Activated T-helper 1 cell treated with anti-CD3 and anti-CD28 coated beads, Interleukin-12 subunit alpha, Interleukin-12 subunit beta, Interleukin-2, Interleukin-4 antibody, amounts not matched to agents 30 ng/mL and 10 ng/mL and 1 ng/mL, durations not matched to agents 14 hours and 24 hours and 36 hours (primary cell): Measurements from ENCODE around the gene ST7. TPM values are rescaled to one million over a fixed set of nuclear protein-coding genes. Genes with fewer than 3 reads are reported as not detected.

ENCODE experiments used
- DNase-seq: peaks from one replicate; pipeline ENCODE4 v3.0.0; 2021; ENCODE audit warnings: low spot score
- H3K27ac Mint-ChIP-seq: one replicate; pipeline ENCODE4 v1.8.0; 2021; ENCODE audit warnings: mild to moderate bottlenecking, mixed read lengths
- H3K27me3 Mint-ChIP-seq: one replicate; pipeline ENCODE4 v1.8.0; 2022; ENCODE audit warnings: mild to moderate bottlenecking, moderate library complexity, mixed read lengths; ENCODE audit not compliant: insufficient read depth
- H3K36me3 Mint-ChIP-seq: one replicate; pipeline ENCODE4 v1.8.0; 2021; ENCODE audit warnings: low read depth, mixed read lengths
- H3K4me1 Mint-ChIP-seq: one replicate; pipeline ENCODE4 v1.8.0; 2021; ENCODE audit warnings: low read depth, mixed read lengths
- H3K4me3 Mint-ChIP-seq: one replicate; pipeline ENCODE4 v1.8.0; 2021; ENCODE audit warnings: mild to moderate bottlenecking, moderate library complexity, mixed read lengths
- H3K9me3 Mint-ChIP-seq: one replicate; pipeline ENCODE4 v1.8.0; 2021; ENCODE audit warnings: mixed read lengths
- intact Hi-C: fragments of 100-400 bp; cut with micrococcal nuclease; formaldehyde crosslinking; loops from one replicate; pipeline ENCODE4 v1.15.1; 2024
- total RNA-seq: library from RNA; stranded (reverse); gene quantifications from 2 replicates; pipeline ENCODE4 v1.2.3, GENCODE V29; 2022

Gene ST7
- total RNA-seq, 1 donor from 2014 or later, result 5.8 TPM

DNA sequence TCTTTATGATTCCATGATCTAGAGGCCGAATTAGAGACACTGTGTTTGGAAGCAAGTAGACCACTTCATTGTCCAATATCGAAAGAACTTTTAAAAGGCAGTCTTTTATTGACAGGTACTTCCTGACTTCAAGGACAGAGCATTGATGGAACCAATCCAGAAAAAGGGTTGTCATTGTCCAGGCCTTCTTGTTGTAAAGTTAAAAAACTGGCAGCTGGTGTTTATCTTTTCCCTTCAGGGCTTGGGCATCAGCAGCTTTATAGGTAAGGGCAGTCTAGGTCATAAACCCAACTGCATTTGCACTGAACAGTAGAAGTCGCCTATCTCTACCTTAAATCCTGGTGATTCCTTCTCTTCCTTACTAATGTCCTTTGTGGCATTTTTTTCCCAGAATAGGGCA is 95.6 kb downstream of the ST7 start:
- intact Hi-C loops, result no loop called here
- H3K27ac Mint-ChIP-seq, result peak overlapping the region; percentile 4
- peak overlapping the region; percentile 15 for H3K4me3 Mint-ChIP-seq
- H3K36me3 Mint-ChIP-seq, result no peaks in the 10 kb centered on the region
- peaks cover 18% of the 10 kb centered on the region for H3K4me1 Mint-ChIP-seq
- no peaks in the 10 kb centered on the region for H3K9me3 Mint-ChIP-seq
- no peak for DNase-seq
- peaks cover 8% of the 10 kb centered on the region for H3K27me3 Mint-ChIP-seq

DNA sequence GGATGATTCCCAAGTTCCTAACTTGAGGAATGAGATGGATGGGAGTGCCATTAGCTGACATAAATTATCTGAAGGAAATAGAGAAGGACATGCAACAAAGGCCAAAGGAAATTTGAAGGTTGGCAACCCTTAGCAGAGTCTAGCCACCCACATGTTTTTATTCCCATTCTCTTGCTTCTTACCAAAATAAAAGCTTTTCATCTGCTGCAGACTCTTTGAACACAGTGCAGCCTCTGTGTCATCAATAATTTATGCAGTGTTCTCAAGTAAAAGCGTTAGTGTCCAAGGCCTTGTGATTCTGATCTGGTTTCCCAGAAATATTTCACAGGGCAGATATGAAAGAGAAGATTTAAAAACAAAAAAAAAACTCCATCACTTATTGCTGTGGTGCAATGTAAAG is 98.5 kb downstream of the ST7 start:
- no peak overlapping the region for H3K27ac Mint-ChIP-seq
- DNase-seq, result no peak
- H3K27me3 Mint-ChIP-seq, result peaks cover 8% of the 10 kb centered on the region
- no peaks in the 10 kb centered on the region for H3K36me3 Mint-ChIP-seq
- H3K9me3 Mint-ChIP-seq, result no peaks in the 10 kb centered on the region
- no peak overlapping the region for H3K4me3 Mint-ChIP-seq
- intact Hi-C loops, result no loop called here
- H3K4me1 Mint-ChIP-seq, result peaks cover 18% of the 10 kb centered on the region

DNA sequence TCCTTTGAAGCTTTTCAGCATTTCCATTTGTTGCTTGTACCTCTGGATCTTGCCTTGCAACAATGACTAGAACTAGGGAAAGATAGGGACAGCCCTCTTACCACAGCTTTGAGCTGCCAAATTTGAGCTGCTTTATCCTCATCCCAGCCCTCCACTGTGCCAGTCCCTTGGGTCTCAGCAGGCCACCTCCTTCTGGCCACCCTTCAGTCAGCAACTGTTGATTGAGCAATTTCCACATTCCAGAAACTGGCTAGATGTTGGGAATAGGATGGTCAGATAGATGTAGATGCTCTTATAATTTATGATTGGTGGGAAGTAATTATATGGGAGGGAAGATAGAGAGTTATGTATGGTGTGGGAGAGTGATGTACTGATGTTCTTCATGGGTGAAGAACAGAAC is 100.1 kb downstream of the ST7 start:
- Mint-ChIP-seq H3K9me3 (no peaks in the 10 kb centered on the region), H3K4me1 (peaks cover 11% of the 10 kb centered on the region), H3K27me3 (peaks cover 14% of the 10 kb centered on the region), H3K36me3 (no peaks in the 10 kb centered on the region), H3K4me3 (no peak overlapping the region), H3K27ac (no peak overlapping the region)
- intact Hi-C loops, result no loop called here
- DNase-seq, result no peak

DNA sequence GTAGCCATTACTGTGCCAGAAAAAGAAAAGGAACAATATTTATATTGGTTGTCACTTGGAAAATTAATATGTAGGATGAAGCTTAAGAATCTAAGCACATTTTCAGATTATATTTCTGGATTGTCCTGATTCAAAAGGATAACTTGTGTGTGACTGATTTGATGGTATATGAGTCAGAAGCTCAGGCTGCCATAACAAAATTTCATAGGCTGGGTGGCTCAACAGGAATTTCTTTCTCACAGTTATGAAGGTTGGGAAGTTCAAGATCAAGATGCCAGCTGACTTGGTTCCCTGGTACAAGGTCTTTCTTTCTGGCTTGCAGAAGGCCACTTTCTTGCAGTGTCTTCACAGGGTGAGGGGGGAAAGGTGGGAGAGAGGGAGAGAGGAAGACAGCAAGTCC is 108.5 kb downstream of the ST7 start:
- intact Hi-C loops, result no loop called here
- Mint-ChIP-seq H3K27ac (no peak overlapping the region), H3K4me1 (no peaks in the 10 kb centered on the region), H3K4me3 (no peak overlapping the region), H3K9me3 (no peaks in the 10 kb centered on the region), H3K27me3 (peaks cover 15% of the 10 kb centered on the region), H3K36me3 (no peaks in the 10 kb centered on the region)
- no peak for DNase-seq

DNA sequence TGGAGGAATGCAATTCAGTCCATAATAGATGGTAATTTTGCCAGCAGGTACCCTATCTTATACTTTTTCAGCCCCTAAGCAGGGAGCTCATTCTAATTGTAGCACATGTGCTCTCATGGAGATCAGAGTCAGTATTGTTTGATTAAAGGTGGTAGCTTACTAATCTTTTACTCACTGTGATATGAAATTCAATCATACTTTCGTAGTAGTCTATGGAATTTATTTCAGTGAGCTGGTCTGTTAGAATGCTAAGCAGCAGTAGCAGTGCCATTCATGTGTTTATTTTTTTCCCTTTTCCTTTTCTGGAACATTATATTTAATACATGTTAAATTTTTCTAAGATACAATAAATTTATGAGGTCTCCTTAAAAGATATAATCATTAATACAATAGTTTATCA is 109.0 kb downstream of the ST7 start:
- intact Hi-C loops, result no loop called here
- Mint-ChIP-seq H3K36me3 (no peaks in the 10 kb centered on the region), H3K4me1 (no peaks in the 10 kb centered on the region), H3K9me3 (no peaks in the 10 kb centered on the region), H3K27ac (no peak overlapping the region), H3K27me3 (peaks cover 14% of the 10 kb centered on the region), H3K4me3 (no peak overlapping the region)
- DNase-seq, result no peak

DNA sequence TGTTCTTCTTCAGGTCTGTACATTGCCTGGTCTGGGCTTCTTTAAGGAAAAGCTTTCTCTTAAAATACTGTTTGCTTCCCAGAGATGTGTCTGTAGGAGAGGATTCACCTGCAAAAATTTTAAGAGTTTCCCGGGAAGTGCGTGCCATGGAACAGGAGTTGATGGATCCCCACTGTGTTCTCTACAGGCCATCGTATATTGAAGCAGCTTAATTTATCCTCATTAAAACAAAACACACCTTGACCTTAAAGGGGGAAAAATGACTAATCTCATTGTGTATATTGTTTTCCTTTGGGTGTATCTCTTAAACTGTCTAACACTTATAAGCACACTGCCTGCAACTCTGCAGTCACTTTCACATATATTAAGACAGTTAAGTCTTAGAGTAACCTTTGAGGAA is 111.4 kb downstream of the ST7 start:
- no peak overlapping the region for H3K4me3 Mint-ChIP-seq
- H3K36me3 Mint-ChIP-seq, result no peaks in the 10 kb centered on the region
- no peaks in the 10 kb centered on the region for H3K4me1 Mint-ChIP-seq
- no peak for DNase-seq
- H3K27ac Mint-ChIP-seq, result no peak overlapping the region
- no peaks in the 10 kb centered on the region for H3K9me3 Mint-ChIP-seq
- H3K27me3 Mint-ChIP-seq, result peaks cover 5% of the 10 kb centered on the region
- intact Hi-C loops, result no loop called here

DNA sequence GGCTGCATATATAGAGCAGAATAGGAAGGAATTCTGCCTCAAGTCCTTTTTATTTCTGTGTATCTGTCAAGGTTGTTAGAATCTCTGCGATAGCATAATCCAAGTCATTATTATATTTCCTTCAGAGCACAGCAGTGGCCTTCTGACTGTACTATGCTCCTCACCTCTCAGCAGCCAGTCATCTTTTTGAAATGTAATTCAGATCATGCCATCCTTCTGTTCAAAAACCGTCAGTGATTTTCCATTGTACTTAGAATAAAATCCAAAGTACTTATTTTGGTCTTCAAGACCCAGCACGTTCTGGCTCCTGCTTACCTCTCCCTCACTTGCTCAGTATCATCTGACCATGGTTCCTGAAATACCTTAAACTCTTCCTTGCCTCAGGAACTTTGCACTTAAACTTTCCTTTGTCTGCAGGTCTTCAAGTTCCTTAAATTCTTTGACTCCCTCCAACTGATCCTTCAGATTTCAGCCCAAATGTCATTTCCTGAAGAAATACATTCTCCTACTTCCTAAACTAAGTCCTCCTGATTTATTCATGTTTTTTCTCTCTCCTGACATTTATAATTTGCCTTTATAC is 112.4 kb downstream of the ST7 start:
- Mint-ChIP-seq H3K27me3 (peaks cover 5% of the 10 kb centered on the region), H3K4me1 (no peaks in the 10 kb centered on the region), H3K36me3 (no peaks in the 10 kb centered on the region), H3K27ac (no peak overlapping the region), H3K9me3 (no peaks in the 10 kb centered on the region), H3K4me3 (no peak overlapping the region)
- intact Hi-C loops, result no loop called here
- DNase-seq, result no peak

DNA sequence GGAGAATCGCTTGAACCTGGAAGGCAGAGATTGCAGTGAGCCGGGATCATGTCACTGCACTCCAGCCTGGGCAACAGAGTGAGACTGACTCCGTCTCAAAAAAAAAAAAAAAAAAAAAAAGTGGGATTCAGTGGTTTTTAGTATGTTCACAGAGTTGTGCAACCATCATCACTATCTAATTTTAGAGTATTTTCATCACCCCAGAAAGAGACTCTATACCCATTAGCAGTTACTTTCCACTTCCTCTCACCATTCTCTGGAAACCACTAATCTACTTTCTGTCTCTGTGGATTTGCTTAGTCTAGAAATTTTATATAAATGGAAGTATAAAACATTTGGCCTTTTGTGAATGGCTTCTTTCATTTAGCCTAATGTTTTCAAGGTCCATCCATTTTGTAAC is 113.4 kb downstream of the ST7 start:
- H3K27ac Mint-ChIP-seq, result no peak overlapping the region
- H3K4me3 Mint-ChIP-seq, result no peak overlapping the region
- intact Hi-C loops, result no loop called here
- no peaks in the 10 kb centered on the region for H3K4me1 Mint-ChIP-seq
- no peaks in the 10 kb centered on the region for H3K36me3 Mint-ChIP-seq
- no peaks in the 10 kb centered on the region for H3K9me3 Mint-ChIP-seq
- no peak for DNase-seq
- peaks cover 5% of the 10 kb centered on the region for H3K27me3 Mint-ChIP-seq

DNA sequence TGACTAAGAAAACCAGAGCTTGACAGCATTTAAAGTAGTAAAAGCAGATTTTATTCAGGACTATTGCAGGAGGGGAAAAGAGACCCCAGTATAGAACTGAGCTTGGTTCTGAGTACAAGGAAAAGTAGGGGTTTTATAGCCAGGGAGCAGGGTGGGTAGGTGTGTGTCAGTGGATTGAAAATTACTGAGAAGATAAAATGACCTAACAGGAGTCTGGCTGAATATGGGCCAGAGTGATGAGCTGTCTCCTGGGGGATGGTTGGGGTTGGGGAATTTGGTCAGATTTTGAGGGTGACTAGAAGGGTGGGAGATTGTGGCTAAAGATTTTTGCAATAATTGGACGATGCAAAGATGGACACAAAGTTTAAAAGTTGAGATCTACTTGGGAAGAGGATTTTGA is 114.0 kb downstream of the ST7 start:
- H3K27ac Mint-ChIP-seq, result no peak overlapping the region
- no peak overlapping the region for H3K4me3 Mint-ChIP-seq
- no peaks in the 10 kb centered on the region for H3K9me3 Mint-ChIP-seq
- intact Hi-C loops, result no loop called here
- H3K27me3 Mint-ChIP-seq, result peaks cover 3% of the 10 kb centered on the region
- DNase-seq, result no peak
- no peaks in the 10 kb centered on the region for H3K36me3 Mint-ChIP-seq
- H3K4me1 Mint-ChIP-seq, result no peaks in the 10 kb centered on the region

DNA sequence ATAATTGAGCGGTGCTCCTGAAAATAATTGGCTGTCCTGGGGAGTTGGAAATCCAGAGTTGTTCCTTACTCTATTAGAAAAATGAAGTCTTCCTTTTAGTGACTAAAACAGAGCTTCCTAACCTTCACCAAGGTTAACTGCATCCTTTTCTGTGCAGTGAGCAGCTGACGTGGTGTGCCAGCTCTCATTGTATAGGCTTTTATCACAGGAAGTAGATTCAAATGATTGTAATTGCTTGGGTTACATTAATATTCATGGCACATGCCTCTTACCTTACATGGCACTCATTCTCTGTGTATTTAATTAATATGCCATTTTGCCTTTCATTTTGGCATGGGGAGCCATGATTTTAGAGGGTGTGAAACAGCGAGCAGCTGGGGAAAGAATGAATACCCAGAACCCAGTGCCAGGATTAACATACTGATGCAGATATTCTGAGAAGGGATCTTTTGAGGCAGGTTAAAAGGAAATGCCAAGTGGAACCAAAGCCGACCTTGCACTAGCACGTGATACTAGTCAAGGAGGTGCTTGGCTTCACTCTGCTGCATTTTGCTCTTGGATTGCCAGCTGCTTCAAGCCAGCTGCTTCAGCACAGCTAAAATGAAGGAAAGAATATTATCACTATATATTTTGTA is 115.3 kb downstream of the ST7 start:
- Mint-ChIP-seq H3K4me3 (no peak overlapping the region), H3K9me3 (no peaks in the 10 kb centered on the region), H3K36me3 (no peaks in the 10 kb centered on the region), H3K27me3 (no peaks in the 10 kb centered on the region), H3K27ac (no peak overlapping the region), H3K4me1 (no peaks in the 10 kb centered on the region)
- intact Hi-C loops, result no loop called here
- no peak for DNase-seq

DNA sequence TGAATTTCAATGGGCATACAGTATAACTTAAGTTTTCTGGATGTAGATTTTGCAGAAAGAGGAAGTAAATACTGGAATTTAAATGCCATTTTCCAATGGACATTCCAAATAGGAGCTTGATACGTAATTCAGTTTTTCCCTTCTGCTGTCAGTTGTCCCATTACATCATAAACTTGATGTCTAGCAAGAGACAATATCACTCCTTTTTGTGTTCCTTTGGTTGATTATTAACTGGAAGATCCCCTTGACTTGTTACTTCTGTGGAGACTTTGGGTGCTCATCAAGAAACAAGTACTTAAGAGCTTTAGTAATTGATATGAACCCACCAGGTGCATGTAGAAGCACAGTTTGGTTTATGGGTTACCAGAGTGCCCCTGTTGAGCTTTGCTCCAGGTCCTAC is 116.1 kb downstream of the ST7 start:
- Mint-ChIP-seq H3K27me3 (no peaks in the 10 kb centered on the region), H3K36me3 (no peaks in the 10 kb centered on the region), H3K4me3 (no peak overlapping the region), H3K9me3 (no peaks in the 10 kb centered on the region), H3K4me1 (no peaks in the 10 kb centered on the region), H3K27ac (no peak overlapping the region)
- DNase-seq, result no peak
- intact Hi-C loops, result no loop called here

DNA sequence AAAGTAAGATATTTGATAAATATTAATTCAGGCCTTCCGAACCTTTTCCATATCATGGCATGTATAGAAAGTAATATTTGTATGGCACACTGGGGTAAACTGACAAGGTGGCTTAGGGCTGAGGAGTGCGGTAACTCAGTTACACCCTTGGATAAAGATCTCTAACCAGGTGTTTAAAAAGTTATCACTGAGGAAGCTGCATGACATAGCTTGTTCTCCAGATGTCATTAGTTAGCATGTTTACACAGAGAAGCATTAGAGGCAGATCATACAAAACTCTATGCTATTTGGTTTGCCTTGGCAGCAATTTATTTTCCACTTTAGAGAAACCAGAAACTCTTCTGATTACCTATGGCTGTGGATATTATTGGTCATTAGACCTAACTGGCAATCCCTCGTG is 118.2 kb downstream of the ST7 start:
- H3K27me3 Mint-ChIP-seq, result no peaks in the 10 kb centered on the region
- H3K36me3 Mint-ChIP-seq, result no peaks in the 10 kb centered on the region
- intact Hi-C loops, result no loop called here
- H3K27ac Mint-ChIP-seq, result no peak overlapping the region
- H3K4me3 Mint-ChIP-seq, result no peak overlapping the region
- DNase-seq, result no peak
- no peaks in the 10 kb centered on the region for H3K4me1 Mint-ChIP-seq
- H3K9me3 Mint-ChIP-seq, result no peaks in the 10 kb centered on the region

DNA sequence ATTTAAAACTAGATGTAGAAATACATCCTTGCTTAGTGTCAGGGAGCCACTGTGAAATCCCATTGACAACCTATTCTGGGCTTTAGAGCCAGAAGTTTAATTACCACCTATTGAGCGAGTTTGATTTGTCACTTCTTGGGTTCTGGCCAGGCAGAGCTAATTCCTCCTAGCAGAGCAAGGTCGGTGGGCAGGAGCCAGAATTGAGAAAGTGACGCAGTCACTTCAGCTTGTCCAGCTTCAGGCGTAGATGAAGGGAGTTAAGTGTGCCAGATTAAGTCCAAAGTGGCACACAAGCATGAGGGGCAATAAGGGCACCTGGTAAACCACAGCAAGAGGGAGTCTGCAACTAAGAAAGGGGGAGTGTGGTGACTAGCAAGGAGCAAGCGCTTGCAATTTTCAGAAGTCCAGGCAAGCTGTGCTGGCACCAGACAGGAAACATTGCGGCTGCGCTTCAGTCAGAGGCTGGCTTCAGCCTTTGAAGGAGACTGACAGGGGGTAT is 119.4 kb downstream of the ST7 start:
- no peaks in the 10 kb centered on the region for H3K9me3 Mint-ChIP-seq
- intact Hi-C loops, result no loop called here
- H3K4me1 Mint-ChIP-seq, result no peaks in the 10 kb centered on the region
- no peak for DNase-seq
- H3K27ac Mint-ChIP-seq, result no peak overlapping the region
- peaks cover under 1% of the 10 kb centered on the region for H3K27me3 Mint-ChIP-seq
- no peak overlapping the region for H3K4me3 Mint-ChIP-seq
- no peaks in the 10 kb centered on the region for H3K36me3 Mint-ChIP-seq

DNA sequence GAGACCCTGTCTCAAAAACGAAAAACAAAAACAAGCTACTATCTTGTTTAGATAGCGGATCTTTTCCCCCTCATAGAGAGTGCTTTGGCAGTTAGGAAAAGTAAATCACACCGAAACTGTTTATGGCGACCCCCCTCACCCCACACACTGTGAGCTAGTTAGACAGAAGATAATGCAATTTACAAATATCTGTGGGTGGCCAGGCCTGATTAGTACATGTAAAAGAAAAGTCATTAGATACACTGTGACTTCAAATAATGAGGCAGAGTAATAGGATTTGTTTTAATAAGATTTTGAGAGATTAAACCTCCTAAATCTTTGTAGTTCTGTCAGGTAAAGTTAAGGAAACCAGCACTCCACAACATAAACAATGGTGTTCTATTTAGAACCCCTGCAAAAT is 121.1 kb downstream of the ST7 start:
- Mint-ChIP-seq H3K27me3 (peaks cover 5% of the 10 kb centered on the region), H3K4me1 (no peaks in the 10 kb centered on the region), H3K27ac (no peak overlapping the region), H3K9me3 (no peaks in the 10 kb centered on the region), H3K36me3 (no peaks in the 10 kb centered on the region), H3K4me3 (no peak overlapping the region)
- no peak for DNase-seq
- intact Hi-C loops, result no loop called here
